Activated T-helper 9 cell treated with anti-CD3 and anti-CD28 coated beads, Interleukin-2, amount 50 U/mL, for 16 hours (primary cell): ENCODE results near the gene CSPG4.
"Not testable (repeated sequence)": the region's sequence is repeated elsewhere in the genome, so short reads cannot be mapped to it uniquely, and the experiment has no call there.

Source experiments
- DNase-seq: peaks from one replicate; pipeline ENCODE4 v3.0.0-alpha.2; 2020; ENCODE audit warnings: low read depth

The CSPG4 gene

DNA sequence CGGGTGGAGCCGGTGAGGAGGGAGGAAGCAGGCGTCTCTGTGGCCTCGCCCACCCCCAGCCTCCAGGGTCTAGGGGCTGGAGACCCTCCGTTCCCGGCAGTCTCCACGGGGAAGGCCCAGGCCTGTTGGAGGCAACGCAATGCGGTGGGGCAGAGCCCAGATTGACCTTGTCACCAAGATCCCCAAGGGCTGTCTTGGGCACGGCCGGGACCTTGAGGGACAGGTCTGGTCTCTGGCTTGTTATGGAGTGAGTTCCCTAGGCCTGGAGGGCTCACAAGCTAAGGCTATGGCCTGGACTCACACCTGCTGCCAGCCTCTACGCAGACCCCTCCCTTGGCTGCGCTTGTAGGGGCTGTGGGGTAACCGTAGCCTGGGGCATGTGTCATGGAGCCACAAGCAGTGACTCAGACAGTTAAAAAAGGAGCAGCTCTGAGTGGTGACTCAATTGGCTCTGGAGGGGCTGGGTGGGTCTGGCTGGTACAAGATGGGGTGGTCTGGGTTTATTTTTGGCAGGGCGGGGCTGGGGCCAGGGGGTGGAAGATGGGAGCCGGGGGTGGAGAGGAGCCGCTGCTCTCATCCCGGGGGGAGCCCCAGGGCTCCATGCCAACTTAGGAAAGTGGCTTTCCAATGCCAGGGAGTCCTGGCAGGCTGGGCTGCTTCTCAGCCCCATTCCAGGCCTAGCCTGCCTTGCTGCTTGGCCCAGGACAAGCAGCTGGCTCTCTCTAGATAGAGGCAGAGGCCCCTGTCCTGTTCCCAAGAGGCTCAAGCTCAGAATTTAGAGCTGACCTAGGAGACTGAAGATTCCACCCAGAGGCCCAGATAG, 9.0 kb downstream of the CSPG4 start:
- DNase-seq, result not testable (repeated sequence)

DNA sequence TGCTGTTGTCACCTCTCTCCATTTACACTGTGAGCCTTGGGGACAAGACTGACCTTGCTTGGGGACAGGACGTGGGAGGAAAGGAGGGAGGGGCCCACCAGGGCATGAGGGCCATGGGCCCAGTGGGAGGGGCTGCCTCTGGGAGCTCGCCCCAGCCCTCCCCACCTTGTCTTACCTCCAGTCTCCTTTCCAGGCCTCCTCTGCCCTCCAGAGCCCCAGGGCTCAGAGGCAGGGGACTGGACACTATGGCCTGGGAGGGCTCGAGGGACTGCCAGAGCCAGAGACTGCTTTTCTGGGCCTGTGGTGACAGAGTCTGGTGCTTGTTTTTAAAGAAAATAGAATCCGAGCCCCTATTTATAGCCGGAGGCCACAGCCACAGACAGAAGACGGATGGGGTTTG, 10.2 kb downstream of the CSPG4 start:
- DNase-seq, result no peak

DNA sequence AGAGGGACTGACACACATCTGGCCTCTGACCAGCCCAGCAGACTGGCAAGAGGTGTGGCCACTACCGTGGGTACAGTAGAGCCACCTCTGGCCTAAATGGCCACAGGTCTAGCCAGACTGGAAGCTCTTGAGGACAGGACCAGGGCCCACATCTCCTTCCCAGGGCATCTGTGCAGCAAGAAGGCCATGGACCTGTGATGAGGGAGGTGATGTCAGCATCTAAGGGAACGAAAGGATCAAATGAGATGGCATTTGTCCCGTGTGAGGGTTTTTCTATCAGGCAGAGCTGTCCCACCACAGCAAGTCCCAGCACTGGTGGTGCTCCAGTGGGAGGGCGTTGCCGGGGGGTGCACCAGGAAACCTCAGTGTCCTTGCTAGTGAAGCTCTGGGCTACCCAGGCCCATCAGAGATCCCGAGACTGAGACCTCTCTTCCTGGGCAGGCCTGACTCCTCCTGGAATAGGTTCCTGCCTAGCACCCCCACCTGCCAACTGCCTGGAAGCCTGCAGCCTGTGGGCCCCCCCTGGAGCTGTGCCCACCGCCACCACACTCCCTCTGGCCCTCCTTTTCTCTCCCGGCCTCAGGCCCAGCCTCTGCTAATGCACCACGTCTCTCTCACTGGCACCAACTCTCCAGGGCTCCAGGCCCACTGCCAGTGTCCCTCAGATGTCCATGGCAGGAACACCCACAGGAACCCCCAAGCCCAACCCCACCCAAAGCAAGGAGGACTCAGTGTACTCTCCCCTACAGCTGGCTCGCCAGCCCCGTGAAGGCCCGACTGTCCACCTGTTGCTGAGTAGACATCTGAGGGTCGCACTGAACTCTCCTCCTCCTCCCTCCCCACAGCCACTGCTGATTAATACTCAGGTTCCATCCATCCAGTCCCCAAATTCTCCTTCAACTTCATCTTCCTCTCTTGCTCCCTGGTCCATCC, 11.3 kb downstream of the CSPG4 start:
- DNase-seq, result not testable (repeated sequence)

DNA sequence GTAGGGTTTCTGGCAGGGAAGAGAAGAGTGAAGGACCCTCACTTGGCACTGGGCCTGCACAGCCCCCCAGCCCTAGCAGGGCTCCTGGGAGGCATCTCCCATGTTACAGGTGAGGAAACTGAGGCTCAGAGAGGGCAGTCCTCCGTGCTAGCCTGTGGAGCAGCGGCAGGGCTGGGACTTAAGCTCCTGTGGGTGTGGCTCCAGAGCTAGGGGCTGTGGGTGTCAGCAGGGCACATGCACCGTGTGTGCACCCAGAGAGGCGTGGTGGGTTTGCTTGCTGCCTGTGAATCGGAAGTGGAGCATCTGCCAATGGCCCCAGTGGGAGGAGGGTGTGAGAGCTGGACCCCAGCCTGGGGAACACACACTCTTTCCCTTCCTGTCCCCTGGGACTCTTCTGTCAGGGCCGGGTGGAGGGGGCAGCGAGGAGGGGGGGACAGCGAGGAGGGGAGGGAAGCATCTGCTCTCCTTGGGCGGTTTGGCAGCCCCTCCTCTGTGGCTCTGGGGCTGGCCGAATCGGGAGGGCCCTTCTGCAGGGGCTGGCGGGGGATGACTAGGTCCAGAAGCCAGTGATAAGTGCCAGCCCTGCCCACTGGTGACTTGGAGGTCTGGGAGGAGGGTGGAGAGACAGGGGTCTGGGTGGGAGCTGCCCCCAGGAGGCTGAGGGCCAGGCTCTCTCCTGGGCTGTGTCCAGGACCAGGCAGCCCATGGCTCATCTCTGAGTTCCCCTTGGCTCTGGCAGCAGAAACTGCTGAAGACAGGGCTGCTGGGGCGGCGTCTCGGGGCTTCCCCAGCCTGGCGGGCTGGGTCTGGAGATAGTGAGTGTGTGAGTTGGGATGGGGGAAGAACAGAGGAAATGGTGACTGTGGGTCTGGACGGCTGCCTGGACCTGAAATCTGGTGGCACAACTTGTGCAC, 12.4 kb downstream of the CSPG4 start:
- not testable (repeated sequence) for DNase-seq

DNA sequence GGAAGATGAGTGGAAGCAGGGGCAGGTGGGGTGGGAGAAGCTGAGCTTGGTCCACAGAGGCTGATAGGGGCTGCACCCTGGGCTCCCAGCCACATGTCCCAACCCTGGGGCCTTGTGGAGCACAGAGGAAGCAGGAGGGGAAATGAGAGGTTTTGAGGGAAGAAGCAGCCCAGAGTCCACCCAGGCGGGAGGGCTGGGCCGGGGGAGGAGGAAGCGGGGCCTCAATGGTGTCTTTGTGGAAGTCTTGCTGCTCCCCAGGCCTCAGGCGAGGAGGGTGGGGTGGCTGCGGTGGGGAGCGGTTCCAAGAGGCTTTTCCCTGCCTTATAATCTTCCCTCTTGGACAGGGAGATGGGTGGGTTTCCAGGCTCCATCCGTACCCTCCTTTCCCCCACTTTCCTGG, 13.1 kb downstream of the CSPG4 start:
- DNase-seq, result not testable (repeated sequence)

DNA sequence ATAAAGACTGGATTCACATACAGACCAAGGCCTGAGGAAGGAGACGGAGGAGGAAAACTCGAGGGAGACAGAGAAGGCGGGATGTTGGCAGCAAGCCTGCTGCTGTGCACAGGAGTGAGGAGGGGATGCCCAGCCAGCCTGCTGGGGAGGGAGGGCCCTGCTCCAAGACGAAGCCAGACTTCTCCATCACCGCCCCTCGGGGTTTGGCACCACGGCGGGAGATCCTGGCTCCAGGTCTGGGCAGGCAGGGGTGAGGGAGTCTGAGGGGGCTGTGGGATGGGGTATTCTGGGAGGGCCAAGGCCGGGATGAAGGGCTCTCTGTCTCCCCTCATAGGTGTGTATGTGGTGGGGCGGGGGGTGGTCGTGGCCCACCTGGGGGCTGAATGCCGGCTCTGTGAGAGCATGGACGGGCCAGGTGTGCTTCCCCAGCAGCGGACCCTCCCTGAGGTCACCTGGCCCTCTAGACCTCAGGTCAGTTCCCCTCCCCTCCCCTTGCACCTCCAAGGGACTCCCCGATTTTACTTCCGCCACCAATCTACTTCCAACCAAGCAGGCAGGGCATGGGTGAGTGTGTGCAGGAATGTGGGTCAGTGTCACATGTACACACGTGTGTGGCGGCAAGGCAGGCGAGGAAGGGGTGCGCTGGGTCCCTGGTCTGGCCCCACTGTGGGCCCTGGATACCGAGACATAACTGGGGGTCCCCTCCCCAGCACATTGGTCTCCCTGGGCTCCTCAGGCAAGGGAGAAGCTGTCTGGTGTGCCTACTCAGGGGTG, 14.5 kb downstream of the CSPG4 start:
- not testable (repeated sequence) for DNase-seq

DNA sequence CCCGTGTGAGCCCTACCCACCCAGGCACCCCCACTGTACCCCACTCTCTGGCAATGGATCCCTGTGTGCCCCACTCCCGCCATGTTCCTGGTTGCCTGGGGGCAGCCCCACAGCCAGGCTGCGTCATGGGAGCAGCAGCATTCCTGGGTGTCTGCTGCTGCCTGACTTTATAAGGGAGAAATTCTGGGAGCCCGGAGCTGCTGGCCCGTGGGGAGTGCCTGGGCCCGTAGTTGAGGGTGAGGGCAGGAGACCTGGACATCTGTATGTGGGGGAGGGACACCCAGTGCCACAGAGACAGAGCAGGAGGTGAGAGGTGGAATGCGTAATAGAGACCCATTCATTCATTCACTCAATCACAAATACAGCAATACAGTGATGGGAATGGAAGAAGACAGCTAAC, 15.1 kb downstream of the CSPG4 start:
- DNase-seq, result no peak

DNA sequence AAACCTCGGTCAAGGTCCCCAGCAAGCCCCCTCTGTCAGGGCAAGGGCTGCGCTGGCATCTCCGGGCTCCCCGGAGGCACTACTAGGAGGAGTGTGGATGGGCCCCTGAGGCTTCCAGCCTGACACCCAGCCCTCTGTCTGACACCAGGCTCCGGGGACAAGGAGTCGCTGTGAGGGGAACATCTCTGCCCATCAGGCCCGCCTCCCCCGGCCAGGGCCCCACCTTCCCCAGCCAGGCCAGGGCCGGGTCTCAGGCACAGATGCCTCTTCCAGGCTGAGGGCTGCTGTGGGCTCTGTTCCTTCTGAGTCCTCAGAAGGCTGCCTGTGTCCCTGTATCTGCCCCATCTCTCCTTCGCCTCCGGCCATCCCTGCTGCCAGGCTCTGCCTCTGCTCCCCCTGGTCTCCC, 15.8 kb downstream of the CSPG4 start:
- DNase-seq, result no peak

DNA sequence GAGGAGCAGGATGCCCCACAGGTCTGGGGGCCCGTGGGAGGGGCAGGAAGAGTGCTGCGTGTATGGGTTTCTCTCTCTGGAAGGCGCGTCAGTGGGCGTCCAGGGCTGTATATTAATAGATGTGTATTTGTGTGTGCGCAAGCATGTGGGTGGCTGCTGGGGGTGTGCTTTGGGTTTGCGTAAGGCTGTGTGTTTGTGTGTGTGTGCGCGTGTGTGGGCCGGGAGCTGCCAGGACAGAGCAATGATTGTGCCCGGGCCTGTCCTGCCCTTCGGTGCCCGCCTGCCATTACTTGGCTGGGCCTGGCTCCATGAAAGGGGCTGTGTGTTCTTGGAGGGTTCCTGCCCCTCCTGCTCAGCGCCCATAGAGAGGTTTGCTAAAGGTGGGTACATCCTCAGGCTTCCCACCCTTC, 16.3 kb downstream of the CSPG4 start:
- no peak for DNase-seq

DNA sequence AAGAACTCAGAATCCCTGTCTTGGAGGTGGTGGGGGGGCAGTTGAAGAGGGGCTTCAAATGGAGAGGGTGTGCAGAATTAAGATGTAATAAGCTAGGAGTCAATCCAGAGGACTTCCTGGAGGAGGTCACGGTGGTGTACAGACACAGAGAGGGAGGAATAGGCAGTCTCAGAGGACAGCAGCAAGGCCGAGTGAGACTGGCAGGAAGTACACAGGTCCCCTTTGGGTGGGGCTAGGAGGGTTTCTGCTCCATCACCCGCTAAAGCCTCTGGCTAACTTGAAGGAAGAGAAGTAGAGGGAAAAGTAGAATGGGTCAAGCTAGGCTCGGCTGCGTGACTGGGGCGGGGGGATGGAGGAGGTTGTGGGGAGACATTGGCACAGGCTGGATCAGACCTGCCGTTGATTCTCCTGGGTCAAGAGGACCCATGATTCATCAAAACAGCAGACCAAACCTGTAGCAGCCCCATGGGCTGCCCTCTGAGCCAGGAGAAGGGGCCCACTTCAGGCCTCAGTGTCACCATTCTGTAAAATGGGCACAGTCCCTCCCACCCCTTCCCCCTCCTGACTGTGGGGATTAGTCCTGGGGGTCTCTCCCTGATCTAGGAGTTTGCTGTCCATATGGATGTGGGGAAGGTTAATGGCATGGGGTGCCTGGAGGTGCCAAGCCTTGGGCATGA, 16.9 kb downstream of the CSPG4 start:
- DNase-seq, result no peak

DNA sequence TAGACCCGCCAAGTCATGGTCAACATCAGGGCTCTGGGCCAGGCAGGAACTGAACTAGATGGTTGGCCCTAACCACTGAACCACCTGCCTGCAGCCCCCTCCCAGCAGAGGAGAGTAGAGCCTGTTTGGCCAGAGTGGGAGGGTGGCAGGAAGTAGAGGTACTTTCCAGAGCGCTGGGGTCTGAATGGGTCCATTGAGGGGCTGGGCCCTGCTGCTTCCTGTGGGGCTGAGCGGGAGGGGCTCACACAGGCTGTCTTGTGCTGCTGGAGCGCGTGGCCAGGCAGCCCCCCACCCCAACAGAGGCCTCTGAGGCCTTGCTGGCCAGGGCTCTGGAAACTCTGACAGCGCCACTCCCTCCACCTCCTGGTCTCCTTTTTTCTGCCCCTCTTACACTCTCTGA, 17.4 kb downstream of the CSPG4 start:
- DNase-seq, result no peak

DNA sequence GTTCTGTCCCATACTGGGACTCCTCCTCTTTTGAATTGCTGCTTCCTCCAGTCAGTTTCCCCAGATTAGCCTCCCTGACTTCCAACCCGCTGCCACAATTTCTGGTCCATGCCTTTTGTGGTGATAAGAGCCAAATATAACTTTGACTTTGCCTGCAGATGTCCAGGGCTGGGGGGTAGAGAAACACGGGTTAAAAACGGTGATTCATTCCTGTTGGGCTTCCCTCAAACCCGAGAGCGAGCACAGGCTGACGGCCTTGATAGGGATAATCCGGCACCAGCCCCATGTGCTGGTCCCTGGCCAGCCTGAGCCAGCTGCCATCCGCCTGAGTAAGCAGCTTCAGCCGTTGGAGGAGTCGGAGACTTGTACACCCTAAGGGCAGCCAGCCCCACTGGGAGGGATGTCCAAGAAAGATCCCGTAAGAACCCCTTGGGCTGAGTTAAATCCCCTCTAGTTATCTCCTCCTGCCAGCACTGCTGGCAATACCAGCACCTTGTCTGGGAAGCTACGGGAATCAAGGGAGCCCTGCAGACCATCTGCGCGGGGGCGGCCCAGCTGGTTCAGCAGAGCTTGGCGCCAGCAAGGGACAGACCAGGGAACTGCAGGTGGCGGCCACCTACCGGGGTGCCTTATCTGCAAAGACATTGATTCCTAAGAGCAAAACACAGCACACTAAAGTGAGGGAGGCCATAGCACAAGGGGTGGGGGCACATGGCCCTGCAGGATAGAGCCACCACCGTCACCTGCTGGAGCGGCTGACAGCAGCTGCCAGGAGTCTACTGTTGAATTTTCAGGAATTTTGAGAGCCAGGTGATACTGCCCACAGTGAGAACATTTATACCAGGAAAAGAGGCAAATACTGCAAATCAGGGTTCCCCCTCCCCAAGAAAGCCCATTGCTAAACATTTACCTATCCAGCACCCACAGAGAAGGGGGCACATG, 18.1 kb downstream of the CSPG4 start:
- DNase-seq, result no peak

DNA sequence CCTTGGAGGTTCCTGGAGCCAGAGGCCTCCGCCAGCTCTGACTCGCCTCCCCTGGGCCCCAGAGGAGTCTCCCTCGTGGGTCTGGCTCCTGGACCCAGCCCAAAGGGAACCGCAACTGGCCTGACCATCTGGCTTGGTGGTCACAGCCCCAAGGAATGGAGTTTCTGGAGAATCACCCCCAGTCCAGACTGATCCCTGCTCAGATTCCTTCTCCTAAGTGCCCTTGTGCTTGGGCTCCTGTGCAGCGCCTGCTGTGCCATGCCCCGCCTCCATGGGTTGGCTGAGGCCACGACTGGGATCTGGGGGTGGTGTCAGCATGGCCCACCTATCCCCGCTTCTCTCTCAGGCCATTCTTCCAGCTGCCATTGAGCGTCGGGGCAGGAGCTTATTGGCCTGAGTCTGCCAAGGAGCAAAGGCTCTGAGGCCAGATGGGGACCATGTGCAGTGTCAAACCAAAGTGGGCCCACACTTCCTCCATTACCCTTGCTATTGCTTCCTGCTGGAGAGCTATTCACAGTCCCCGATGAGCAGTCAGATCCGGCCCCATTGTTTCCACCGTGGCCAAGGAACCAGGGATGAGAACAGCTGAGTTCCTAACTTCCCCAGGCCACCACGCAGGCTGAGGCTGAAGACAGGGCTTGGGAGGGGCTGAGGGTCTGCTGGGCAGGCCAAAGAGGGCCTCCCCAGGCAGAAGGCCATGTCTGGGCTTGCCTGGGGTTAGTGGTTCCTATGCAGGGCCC, 19.0 kb downstream of the CSPG4 start:
- DNase-seq, result no peak

DNA sequence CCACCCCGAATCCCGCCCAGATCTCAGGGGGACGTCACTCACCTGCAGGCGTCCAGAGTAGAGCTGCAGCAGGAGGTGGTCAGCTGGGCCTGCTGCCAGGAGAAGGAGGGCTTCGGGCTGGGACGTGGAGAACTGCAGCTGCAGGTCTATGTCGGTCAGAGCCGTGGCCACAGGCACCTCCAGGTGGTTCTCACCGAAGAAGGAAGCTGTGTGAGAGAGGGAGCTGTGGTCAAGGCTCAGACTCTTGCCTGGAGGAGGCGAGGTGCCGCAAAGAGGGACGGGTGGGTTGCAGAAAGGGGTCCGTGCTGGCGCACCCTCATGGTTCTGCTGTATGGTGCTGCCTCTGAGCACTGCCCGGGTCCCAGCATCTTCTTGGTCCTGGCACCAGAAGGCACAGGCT, 19.6 kb downstream of the CSPG4 start:
- DNase-seq, result not testable (repeated sequence)

DNA sequence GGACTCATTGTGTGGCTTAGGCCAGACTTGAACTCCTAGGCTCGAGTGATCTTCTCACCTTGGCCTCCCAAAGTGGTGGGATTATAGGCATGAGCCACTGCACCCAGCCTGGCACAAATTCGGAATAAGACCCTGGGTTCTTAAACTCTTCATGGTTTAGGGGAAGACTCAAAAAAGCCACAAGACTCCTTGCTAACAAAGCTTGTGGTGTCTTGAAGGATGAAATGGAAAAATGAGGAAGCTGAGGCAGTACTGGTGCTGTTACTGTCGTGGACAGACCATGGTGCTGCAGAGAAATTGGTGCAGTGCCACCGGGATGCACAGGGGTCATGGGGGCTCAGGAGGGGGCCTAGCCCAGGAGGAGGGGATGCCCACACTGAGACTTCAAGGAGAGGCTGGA, 20.3 kb downstream of the CSPG4 start:
- DNase-seq, result not testable (repeated sequence)

DNA sequence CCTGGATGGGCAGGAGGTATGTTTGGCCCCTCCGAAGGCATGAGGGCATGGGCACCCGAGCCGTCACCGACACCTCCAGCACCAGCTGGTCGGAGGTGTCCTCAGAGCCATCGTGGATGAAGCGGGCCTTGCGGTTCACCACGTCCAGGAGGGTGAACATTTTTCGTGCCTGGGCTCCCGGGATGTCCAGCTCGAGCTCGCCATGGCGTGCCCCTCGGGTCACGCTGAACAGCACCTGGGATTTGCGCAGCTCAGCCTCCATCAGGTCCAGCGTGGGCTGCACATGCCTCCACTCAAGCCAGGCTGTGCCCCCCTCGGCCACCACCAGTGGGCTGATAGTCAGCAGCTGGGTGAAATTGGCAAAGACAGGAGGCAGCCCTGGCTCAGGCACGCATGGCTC, 23.2 kb downstream of the CSPG4 start:
- DNase-seq, result not testable (repeated sequence)

DNA sequence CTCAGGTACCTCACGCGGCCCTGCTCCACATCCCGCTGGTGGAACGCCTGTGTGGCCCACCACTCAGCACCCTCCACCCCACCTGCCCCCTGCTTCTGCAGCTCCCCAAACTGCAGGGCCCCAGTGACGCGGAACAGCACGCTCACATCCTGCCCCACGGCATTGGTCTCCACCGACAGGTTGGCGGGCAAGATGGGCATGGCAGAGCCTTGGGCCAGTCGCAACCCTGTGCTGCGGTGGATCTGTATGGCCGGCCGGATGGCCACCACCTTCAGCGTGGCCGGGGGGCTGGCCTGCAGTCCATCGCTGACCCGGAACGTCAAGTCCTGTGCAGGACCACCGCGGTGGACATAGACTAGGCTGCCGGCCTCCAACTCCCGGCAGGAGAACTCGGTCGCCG, 23.8 kb downstream of the CSPG4 start:
- no peak for DNase-seq

DNA sequence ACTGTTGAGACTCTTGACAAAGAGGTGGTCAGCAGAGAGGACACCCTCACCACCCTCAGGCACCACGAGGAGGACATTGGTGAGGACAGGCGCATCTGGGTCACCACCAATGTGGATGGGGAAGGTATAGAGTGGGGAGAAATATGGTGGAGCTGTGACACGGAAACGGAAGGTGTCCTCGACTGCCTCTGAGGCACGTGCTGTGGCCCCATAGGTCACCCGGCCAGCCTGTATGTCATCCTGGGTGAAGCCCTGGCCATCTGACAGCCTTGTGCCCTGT, 24.4 kb downstream of the CSPG4 start:
- no peak for DNase-seq
